ENCODE measurements around the gene RBMS3.

GRCh38 chr3:29940759-29941323, 660.0 kb downstream of the RBMS3 start:
- no peak for TF ChIP-seq NFRKB (IDR thresholded peaks at IDR 0.05)
- no peak for TF ChIP-seq BHLHE40 (IDR thresholded peaks at IDR 0.05; ENCODE audit: borderline replicate concordance)
- no peak for TF ChIP-seq FOXM1 (IDR thresholded peaks at IDR 0.05; ENCODE audit: borderline replicate concordance)
- TF ChIP-seq SP1 (IDR thresholded peaks at IDR 0.05), result no peak
- no peak for TF ChIP-seq TARDBP (IDR thresholded peaks at IDR 0.05)

Measured in HEK293T (cell line).